ENCODE measurements around the gene ABHD11. TPM values are rescaled to one million over a fixed set of nuclear protein-coding genes. Genes with fewer than 3 reads are reported as not detected.
A peak's percentile ranks its signal among the peaks of the same experiment; 100 is the strongest.
"Not testable (repeated sequence)": the region's sequence is repeated elsewhere in the genome, so short reads cannot be mapped to it uniquely, and the experiment has no call there.

The ABHD11 gene
- total and polyA plus RNA-seq, 2 donors = 10.2 to 22.8 TPM

GRCh38 chr7:73728551-73728950 is 10.1 kb downstream of the ABHD11 start:
- Histone ChIP-seq H3K27ac (ENCODE audit: low read depth in 1 of 2, low read length in 1 of 2) (no peak overlapping the region), H3K9me3 (ENCODE audit: control insufficient read depth in 2 of 2, insufficient read depth in 1 of 2, low read length in 1 of 2) (no peaks in the 10 kb centered on the region), H3K4me1 (ENCODE audit: control insufficient read depth in 2 of 2, insufficient read depth in 2 of 2, low read length in 2 of 2) (no peaks in the 10 kb centered on the region), H3K27me3 (ENCODE audit: control insufficient read depth in 2 of 2, insufficient read depth in 1 of 2, low read length in 1 of 2) (peaks cover 3 to 24% of the 10 kb centered on the region in 2 donors), H3K36me3 (ENCODE audit: control insufficient read depth in 2 of 2, insufficient read depth in 2 of 2, low read length in 1 of 2) (no peaks in the 10 kb centered on the region), H3K4me3 (ENCODE audit: low read length in 2 of 2) (no peak overlapping the region)
- DNase-seq (ENCODE audit: low read depth in 6 of 9, low spot score in 9 of 9) = no peak
- 68% methylated on average over 5 of the region's 5 CpGs for WGBS

- H3K27me3 ChIP-seq (ENCODE audit: control insufficient read depth in 2 of 2, insufficient read depth in 1 of 2, low read length in 1 of 2) = peaks cover 3 to 24% of the 10 kb centered on the region in 2 donors
- H3K27ac ChIP-seq (ENCODE audit: low read depth in 1 of 2, low read length in 1 of 2) = no peak overlapping the region
- WGBS = 71% methylated on average over 3 of the region's 3 CpGs
Observed at GRCh38 chr7:73727952-73728351, 10.7 kb downstream of the ABHD11 start.

GRCh38 chr7:73726083-73726466 is 12.5 kb downstream of the ABHD11 start:
- H3K4me1 ChIP-seq (ENCODE audit: control insufficient read depth in 2 of 2, insufficient read depth in 2 of 2, low read length in 2 of 2) = no peaks in the 10 kb centered on the region
- H3K4me3 ChIP-seq (ENCODE audit: low read length in 2 of 2) = no peak overlapping the region
- no peaks in the 10 kb centered on the region for H3K36me3 ChIP-seq (ENCODE audit: control insufficient read depth in 2 of 2, insufficient read depth in 2 of 2, low read length in 1 of 2)
- DNase-seq (ENCODE audit: low read depth in 6 of 9, low spot score in 9 of 9) = no peak
- peaks cover 3 to 32% of the 10 kb centered on the region in 2 donors for H3K27me3 ChIP-seq (ENCODE audit: control insufficient read depth in 2 of 2, insufficient read depth in 1 of 2, low read length in 1 of 2)
- H3K27ac ChIP-seq (ENCODE audit: low read depth in 1 of 2, low read length in 1 of 2) = no peak overlapping the region
- 93% methylated on average over 1 of the region's 1 CpG for WGBS
- no peaks in the 10 kb centered on the region for H3K9me3 ChIP-seq (ENCODE audit: control insufficient read depth in 2 of 2, insufficient read depth in 1 of 2, low read length in 1 of 2)

More at GRCh38 chr7:73727952-73728351, 10.7 kb downstream of the ABHD11 start:
- H3K36me3 ChIP-seq (ENCODE audit: control insufficient read depth in 2 of 2, insufficient read depth in 2 of 2, low read length in 1 of 2) = no peaks in the 10 kb centered on the region
- no peak for DNase-seq (ENCODE audit: low read depth in 6 of 9, low spot score in 9 of 9)
- H3K4me1 ChIP-seq (ENCODE audit: control insufficient read depth in 2 of 2, insufficient read depth in 2 of 2, low read length in 2 of 2) = no peaks in the 10 kb centered on the region
- H3K4me3 ChIP-seq (ENCODE audit: low read length in 2 of 2) = no peak overlapping the region
- H3K9me3 ChIP-seq (ENCODE audit: control insufficient read depth in 2 of 2, insufficient read depth in 1 of 2, low read length in 1 of 2) = no peaks in the 10 kb centered on the region

GRCh38 chr7:73723813-73724212 is 14.8 kb downstream of the ABHD11 start:
- Histone ChIP-seq H3K27ac (ENCODE audit: low read depth in 1 of 2, low read length in 1 of 2) (no peak overlapping the region), H3K36me3 (ENCODE audit: control insufficient read depth in 2 of 2, insufficient read depth in 2 of 2, low read length in 1 of 2) (no peaks in the 10 kb centered on the region), H3K4me3 (ENCODE audit: low read length in 2 of 2) (no peak overlapping the region), H3K27me3 (ENCODE audit: control insufficient read depth in 2 of 2, insufficient read depth in 1 of 2, low read length in 1 of 2) (peaks cover 13 to 47% of the 10 kb centered on the region in 2 donors), H3K4me1 (ENCODE audit: control insufficient read depth in 2 of 2, insufficient read depth in 2 of 2, low read length in 2 of 2) (peaks cover 2 to 9% of the 10 kb centered on the region in 2 donors), H3K9me3 (ENCODE audit: control insufficient read depth in 2 of 2, insufficient read depth in 1 of 2, low read length in 1 of 2) (no peaks in the 10 kb centered on the region)
- DNase-seq (ENCODE audit: low read depth in 6 of 9, low spot score in 9 of 9) = no peak
- 93% methylated on average over 3 of the region's 3 CpGs for WGBS

- no peak for DNase-seq (ENCODE audit: low read depth in 6 of 9, low spot score in 9 of 9)
- Histone ChIP-seq H3K4me3 (ENCODE audit: low read length in 2 of 2) (no peak overlapping the region), H3K4me1 (ENCODE audit: control insufficient read depth in 2 of 2, insufficient read depth in 2 of 2, low read length in 2 of 2) (peaks cover 10 to 19% of the 10 kb centered on the region in 2 donors), H3K9me3 (ENCODE audit: control insufficient read depth in 2 of 2, insufficient read depth in 1 of 2, low read length in 1 of 2) (no peaks in the 10 kb centered on the region), H3K27me3 (ENCODE audit: control insufficient read depth in 2 of 2, insufficient read depth in 1 of 2, low read length in 1 of 2) (peaks cover 21 to 54% of the 10 kb centered on the region in 2 donors), H3K36me3 (ENCODE audit: control insufficient read depth in 2 of 2, insufficient read depth in 2 of 2, low read length in 1 of 2) (no peaks in the 10 kb centered on the region), H3K27ac (ENCODE audit: low read depth in 1 of 2, low read length in 1 of 2) (no peak overlapping the region)
- WGBS = 75% methylated on average over 6 of the region's 6 CpGs
Observed at GRCh38 chr7:73722785-73723184, 15.8 kb downstream of the ABHD11 start.

- H3K4me3 ChIP-seq (ENCODE audit: low read length in 2 of 2); H3K27ac ChIP-seq (ENCODE audit: low read depth in 1 of 2, low read length in 1 of 2); DNase-seq (ENCODE audit: low read depth in 6 of 9, low spot score in 9 of 9); H3K36me3 ChIP-seq (ENCODE audit: control insufficient read depth in 2 of 2, insufficient read depth in 2 of 2, low read length in 1 of 2); H3K9me3 ChIP-seq (ENCODE audit: control insufficient read depth in 2 of 2, insufficient read depth in 1 of 2, low read length in 1 of 2): not testable (repeated sequence)
- WGBS = 91% methylated on average over 4 of the region's 4 CpGs
- peaks cover 10 to 25% of the 10 kb centered on the region in 2 donors for H3K4me1 ChIP-seq (ENCODE audit: control insufficient read depth in 2 of 2, insufficient read depth in 2 of 2, low read length in 2 of 2)
- H3K27me3 ChIP-seq (ENCODE audit: control insufficient read depth in 2 of 2, insufficient read depth in 1 of 2, low read length in 1 of 2) = peaks cover 25 to 56% of the 10 kb centered on the region in 2 donors
Observed at GRCh38 chr7:73722182-73722581, 16.4 kb downstream of the ABHD11 start.

- 69% methylated on average over 3 of the region's 3 CpGs for WGBS
- Histone ChIP-seq H3K4me3 (ENCODE audit: low read length in 2 of 2) (no peak overlapping the region), H3K36me3 (ENCODE audit: control insufficient read depth in 2 of 2, insufficient read depth in 2 of 2, low read length in 1 of 2) (no peaks in the 10 kb centered on the region), H3K27ac (ENCODE audit: low read depth in 1 of 2, low read length in 1 of 2) (no peak overlapping the region), H3K4me1 (ENCODE audit: control insufficient read depth in 2 of 2, insufficient read depth in 2 of 2, low read length in 2 of 2) (peaks cover 10 to 30% of the 10 kb centered on the region in 2 donors), H3K9me3 (ENCODE audit: control insufficient read depth in 2 of 2, insufficient read depth in 1 of 2, low read length in 1 of 2) (peaks cover 0 to 3% of the 10 kb centered on the region in 2 donors), H3K27me3 (ENCODE audit: control insufficient read depth in 2 of 2, insufficient read depth in 1 of 2, low read length in 1 of 2) (peaks cover 22 to 52% of the 10 kb centered on the region in 2 donors)
- no peak for DNase-seq (ENCODE audit: low read depth in 6 of 9, low spot score in 9 of 9)
Observed at GRCh38 chr7:73721377-73721817, 17.2 kb downstream of the ABHD11 start.

GRCh38 chr7:73720443-73720842 is 18.2 kb downstream of the ABHD11 start:
- peaks cover 10 to 40% of the 10 kb centered on the region in 2 donors for H3K4me1 ChIP-seq (ENCODE audit: control insufficient read depth in 2 of 2, insufficient read depth in 2 of 2, low read length in 2 of 2)
- 94% methylated on average over 9 of the region's 9 CpGs for WGBS
- peaks cover 22 to 48% of the 10 kb centered on the region in 2 donors for H3K27me3 ChIP-seq (ENCODE audit: control insufficient read depth in 2 of 2, insufficient read depth in 1 of 2, low read length in 1 of 2)

GRCh38 chr7:73719806-73720169 is 18.8 kb downstream of the ABHD11 start:
- Histone ChIP-seq H3K9me3 (ENCODE audit: control insufficient read depth in 2 of 2, insufficient read depth in 1 of 2, low read length in 1 of 2) (peaks cover 0 to 3% of the 10 kb centered on the region in 2 donors), H3K4me1 (ENCODE audit: control insufficient read depth in 2 of 2, insufficient read depth in 2 of 2, low read length in 2 of 2) (peaks cover 10 to 43% of the 10 kb centered on the region in 2 donors), H3K27me3 (ENCODE audit: control insufficient read depth in 2 of 2, insufficient read depth in 1 of 2, low read length in 1 of 2) (peaks cover 22 to 46% of the 10 kb centered on the region in 2 donors), H3K27ac (ENCODE audit: low read depth in 1 of 2, low read length in 1 of 2) (no peak overlapping the region), H3K36me3 (ENCODE audit: control insufficient read depth in 2 of 2, insufficient read depth in 2 of 2, low read length in 1 of 2) (no peaks in the 10 kb centered on the region), H3K4me3 (ENCODE audit: low read length in 2 of 2) (peak overlapping the region in 1 of 2 donors; percentile 63)
- WGBS = 15% methylated on average over 16 of the region's 16 CpGs
- DNase-seq (ENCODE audit: low read depth in 6 of 9, low spot score in 9 of 9) = no peak

More at GRCh38 chr7:73720443-73720842, 18.2 kb downstream of the ABHD11 start:
- not testable (repeated sequence) for DNase-seq (ENCODE audit: low read depth in 6 of 9, low spot score in 9 of 9); H3K27ac ChIP-seq (ENCODE audit: low read depth in 1 of 2, low read length in 1 of 2); H3K36me3 ChIP-seq (ENCODE audit: control insufficient read depth in 2 of 2, insufficient read depth in 2 of 2, low read length in 1 of 2); H3K4me3 ChIP-seq (ENCODE audit: low read length in 2 of 2); H3K9me3 ChIP-seq (ENCODE audit: control insufficient read depth in 2 of 2, insufficient read depth in 1 of 2, low read length in 1 of 2)

Measured in thymus (tissue), 11 donors.